ENCODE data around the gene NDE1. TPM values are rescaled to one million over a fixed set of nuclear protein-coding genes. Genes with fewer than 3 reads are reported as not detected.

The NDE1 gene
- total and polyA plus RNA-seq, 2 of the 4 experiments (the other 2 are of a cell fraction) = 22.7 to 29.2 TPM

DNA sequence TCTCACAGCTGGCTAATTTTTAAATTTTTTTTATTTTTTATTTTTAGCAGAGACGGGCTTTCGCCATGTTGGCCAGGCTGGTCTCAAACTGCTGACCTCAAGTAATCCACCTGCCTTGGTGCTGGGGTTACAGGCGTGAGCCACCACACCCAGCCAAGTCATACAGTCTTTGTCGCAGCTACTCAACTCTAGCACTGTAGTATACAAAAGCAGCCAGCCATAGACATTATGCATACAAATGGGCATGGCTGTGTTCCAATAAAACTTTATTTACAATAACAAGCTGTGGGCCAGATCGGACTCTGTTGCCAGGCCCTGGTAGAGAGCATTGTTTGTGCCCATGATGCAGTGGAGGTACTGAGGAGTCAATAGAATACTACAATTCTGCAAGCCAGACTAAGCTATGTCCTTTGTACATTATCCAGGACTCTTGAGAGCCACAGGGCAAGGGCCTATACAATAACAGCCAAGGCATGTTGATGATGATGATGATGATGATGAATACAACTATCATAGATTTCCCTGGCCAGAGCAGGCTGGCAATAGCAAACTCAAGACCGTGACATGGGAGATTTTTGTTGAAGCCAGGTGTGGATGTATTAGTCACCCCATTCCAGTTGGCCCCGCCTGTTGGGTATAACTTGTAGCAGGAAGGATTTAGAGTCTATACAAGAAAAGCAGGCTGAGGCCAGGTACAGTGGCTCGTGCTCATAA lies 104.9 kb downstream of the NDE1 start:
- Histone ChIP-seq H3K18ac (ENCODE audit: low read depth, low read length) (no peak overlapping the region), H3K27ac (ENCODE audit: insufficient read depth, low read length) (no peak overlapping the region), H3K4me2 (ENCODE audit: low read depth, low read length) (no peak overlapping the region), H3K4me1 (ENCODE audit: control insufficient read depth, insufficient read depth, low read length) (no peaks in the 10 kb centered on the region), H4K8ac (ENCODE audit: low read depth in 2 of 2, low read length in 2 of 2) (no peak overlapping the region), H4K91ac (ENCODE audit: insufficient read depth, low read depth, low read length) (no peak overlapping the region), H3K4ac (ENCODE audit: low read depth, low read length) (no peak overlapping the region), H3K9me3 (ENCODE audit: control insufficient read depth, insufficient read depth, low read length) (no peaks in the 10 kb centered on the region), H3K56ac (ENCODE audit: extremely low read depth, insufficient read depth, low read length) (no peak overlapping the region), H3K4me3 (ENCODE audit: insufficient read depth, low read depth, low read length) (no peak overlapping the region), H3K36me3 (ENCODE audit: control insufficient read depth, insufficient read depth, low read length) (no peaks in the 10 kb centered on the region), H2BK5ac (ENCODE audit: low read depth, low read length, poor library complexity, severe bottlenecking) (no peak overlapping the region), H3K23ac (ENCODE audit: low read depth, low read length) (no peak overlapping the region), H3K9ac (ENCODE audit: low read depth, low read length) (no peak overlapping the region), H2BK15ac (ENCODE audit: low read depth, low read length) (no peak overlapping the region), H3K14ac (replicated peaks; ENCODE audit: low read depth, low read length) (no peak overlapping the region), H2BK120ac (ENCODE audit: low read depth, low read length) (no peak overlapping the region), H3K9me1 (ENCODE audit: insufficient read depth, low read length) (no peaks in the 10 kb centered on the region), H2AFZ (replicated peaks; ENCODE audit: low read length, poor library complexity) (no peak overlapping the region), H4K5ac (ENCODE audit: low read depth, low read length) (no peak overlapping the region), H4K20me1 (ENCODE audit: insufficient read depth, low read length) (no peaks in the 10 kb centered on the region), H2BK20ac (ENCODE audit: low read depth, low read length) (no peak overlapping the region), H2AK5ac (ENCODE audit: low read depth, low read length) (no peak overlapping the region), H3K27me3 (ENCODE audit: control insufficient read depth, insufficient read depth, low read length) (no peaks in the 10 kb centered on the region), H3K79me1 (ENCODE audit: low read depth in 1 of 2, low read length in 2 of 2) (no peaks in the 10 kb centered on the region), H2AK9ac (replicated peaks; ENCODE audit: low read depth, low read length, poor library complexity) (no peak overlapping the region)
- ChIA-PET CTCF (no interaction called here), POLR2A (ENCODE audit: unreplicated experiment) (no interaction called here)
- TF ChIP-seq CTCF (conservative IDR thresholded peaks at IDR 0.05; ENCODE audit: low read depth, low read length) = no peak
- ATAC-seq (ENCODE audit: low read depth) = no peak
- BruUV-seq (replicated peaks) = no TSS peak
- intact Hi-C loops (cut with micrococcal nuclease) = no loop called here
- in situ Hi-C loops (cut with MboI; ENCODE audit: low sequenced_read_pairs) = no loop called here
- DNase-seq = no peak
- WGBS, 2 experiments (ENCODE audit: extremely low coverage in 2 of 2, insufficient read length in 1 of 2) = no CpG with 5 or more reads among the region's 8 CpGs
- dilution Hi-C loops (cut with HindIII; ENCODE audit: low sequenced_read_pairs, unreplicated experiment) = no loop called here

Data from IMR-90 (cell line).